ENCODE data around the gene KPNA1. TPM values are rescaled to one million over a fixed set of nuclear protein-coding genes. Genes with fewer than 3 reads are reported as not detected.

The KPNA1 gene
- total RNA-seq: 30.1 and 39.9 TPM in 2 replicates

GRCh38 chr3:122514123-122515019 lies at the start of gene KPNA1:
Gene KPNA1, minus strand, starts transcription at chr3:122514939. Its CDS starts 18,374 bp downstream, at chr3:122496565.

GRCh38 chr3:122564155-122564912 lies 49.6 kb upstream of the KPNA1 start, which contains the start of the genes DTX3L and PARP9:
Gene DTX3L, plus strand, starts transcription at chr3:122564338. Its CDS starts 89 bp downstream, at chr3:122564427.
Gene PARP9, minus strand, starts transcription at chr3:122564300. Its CDS starts 4,680 bp downstream, at chr3:122559620.

GRCh38 chr3:122415762-122416654 lies 98.7 kb downstream of the KPNA1 start, which contains the start of gene WDR5B:
Gene WDR5B, minus strand, starts transcription at chr3:122416062. Its CDS starts 534 bp downstream, at chr3:122415528.

GRCh38 chr3:122383771-122384697 lies 130.7 kb downstream of the KPNA1 start, which contains the start of gene FAM162A:
Gene FAM162A, plus strand, starts transcription at chr3:122384182. Its CDS starts 84 bp downstream, at chr3:122384266.

GRCh38 chr3:122382888-122383666 lies 131.7 kb downstream of the KPNA1 start, which contains the start of gene MIX23:
Gene MIX23, minus strand, starts transcription at chr3:122383231. Its CDS starts 7 bp downstream, at chr3:122383224.

Other genes with a start within 250 kb of the KPNA1 start
- gene CSTA, start 189.7 kb downstream of the KPNA1 start, total RNA-seq: 0.66 TPM in 1 of 2 replicates, not detected in the other
- gene MIX23, start 131.7 kb downstream of the KPNA1 start, total RNA-seq: 34.1 and 36.2 TPM in 2 replicates
- gene FAM162A, start 130.8 kb downstream of the KPNA1 start, total RNA-seq: 15.0 and 26.7 TPM in 2 replicates
- gene WDR5B, start 98.9 kb downstream of the KPNA1 start, total RNA-seq: 3.2 and 3.9 TPM in 2 replicates
- 9.9 and 17.1 TPM in 2 replicates for gene PARP9, start 49.4 kb upstream of the KPNA1 start, total RNA-seq
- 8.2 and 13.9 TPM in 2 replicates for gene DTX3L, start 49.4 kb upstream of the KPNA1 start, total RNA-seq
- gene PARP15, start 62.7 kb upstream of the KPNA1 start, total RNA-seq: 0.18 and 0.19 TPM in 2 replicates
- gene PARP14, start 165.9 kb upstream of the KPNA1 start, total RNA-seq: 49.8 and 82.0 TPM in 2 replicates